Measurements from ENCODE around the gene IFT122.
A peak's percentile ranks its signal among the peaks of the same experiment; 100 is the strongest.

Gene IFT122

DNA sequence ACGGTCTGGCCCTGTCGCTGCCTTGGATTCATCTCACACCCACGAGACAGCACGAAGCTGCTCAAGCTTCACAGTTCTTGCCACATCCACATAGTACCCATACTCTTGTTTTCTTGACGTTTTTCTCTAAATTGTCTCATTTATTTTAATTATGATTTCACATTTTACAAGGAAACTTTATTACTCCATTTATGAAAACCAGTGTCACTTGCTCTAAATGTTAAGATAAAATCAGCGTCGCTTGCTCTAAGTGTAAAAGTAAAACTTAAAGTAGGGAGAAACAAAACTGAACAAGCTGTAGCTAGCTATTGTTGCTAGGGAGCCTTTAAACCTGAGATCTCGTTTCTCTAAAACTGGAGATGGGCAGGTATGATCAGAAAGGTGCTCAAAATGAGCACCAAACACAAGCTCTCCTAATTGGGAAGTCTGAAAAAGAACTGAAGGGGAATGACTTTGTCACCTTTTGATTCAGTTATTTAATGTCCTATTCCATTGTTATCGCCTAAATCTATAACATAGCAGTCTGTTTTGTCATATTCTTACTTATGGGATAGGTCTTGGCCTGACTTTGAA is 680 bp downstream of the IFT122 start:
- DNase-seq = no peak

DNA sequence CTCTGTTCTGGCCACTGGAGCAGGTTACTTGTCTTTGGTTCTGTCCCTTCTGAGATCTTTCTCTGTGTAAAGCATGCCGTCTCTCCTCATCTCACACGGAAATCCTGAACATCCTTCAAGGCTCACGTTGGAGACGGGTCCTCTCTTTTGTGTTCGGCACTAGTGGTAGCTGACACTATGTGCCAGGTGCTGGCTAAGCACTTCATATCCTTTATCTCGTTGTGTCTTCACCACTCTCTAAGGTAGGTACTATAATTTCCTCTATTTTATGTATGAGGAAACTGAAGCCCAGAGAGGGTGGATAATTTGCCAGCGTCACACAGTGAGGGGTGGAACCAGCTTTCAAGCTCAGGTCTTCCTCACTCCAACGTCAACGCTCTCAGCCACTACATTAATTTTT is 1.2 kb downstream of the IFT122 start:
- DNase-seq = peak; percentile 34

DNA sequence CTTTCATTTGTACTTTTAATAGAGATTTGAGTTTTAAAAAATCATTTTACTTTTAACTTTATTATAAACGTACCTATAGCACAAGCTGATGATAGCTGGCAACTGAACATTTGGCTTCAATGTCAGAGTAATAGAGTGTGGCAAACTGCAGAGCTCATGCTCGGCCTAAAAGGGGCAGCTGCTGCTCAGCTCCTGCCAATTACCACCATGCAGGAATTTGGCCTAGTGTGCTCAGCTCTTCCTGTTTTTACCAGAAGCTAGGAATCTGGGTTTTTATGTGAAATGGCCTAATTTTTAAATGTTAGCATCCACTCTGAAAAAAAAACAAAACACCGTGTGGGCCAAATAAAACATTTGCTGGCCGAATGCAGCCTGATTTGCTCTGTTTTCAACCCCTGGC is 1.8 kb downstream of the IFT122 start:
- DNase-seq = no peak

DNA sequence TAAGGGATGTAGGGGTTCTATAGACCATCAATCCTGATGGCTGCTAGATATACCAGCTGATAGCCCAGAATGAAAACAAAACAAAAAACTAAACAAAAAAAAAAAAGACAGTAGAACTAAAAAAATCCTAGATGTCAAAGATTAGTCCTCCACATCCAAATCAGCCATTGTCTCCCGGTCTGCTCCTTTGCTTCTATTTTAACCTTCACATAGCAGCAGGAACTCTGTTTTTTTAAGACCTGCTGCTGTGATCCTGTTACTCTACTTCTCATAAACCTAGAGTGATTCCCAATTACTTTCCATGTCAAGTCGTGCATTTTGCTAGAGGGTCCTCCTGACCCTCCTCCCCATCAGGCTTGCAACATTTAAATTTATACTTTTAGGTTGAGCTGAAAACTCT is 2.5 kb downstream of the IFT122 start:
- DNase-seq = no peak

DNA sequence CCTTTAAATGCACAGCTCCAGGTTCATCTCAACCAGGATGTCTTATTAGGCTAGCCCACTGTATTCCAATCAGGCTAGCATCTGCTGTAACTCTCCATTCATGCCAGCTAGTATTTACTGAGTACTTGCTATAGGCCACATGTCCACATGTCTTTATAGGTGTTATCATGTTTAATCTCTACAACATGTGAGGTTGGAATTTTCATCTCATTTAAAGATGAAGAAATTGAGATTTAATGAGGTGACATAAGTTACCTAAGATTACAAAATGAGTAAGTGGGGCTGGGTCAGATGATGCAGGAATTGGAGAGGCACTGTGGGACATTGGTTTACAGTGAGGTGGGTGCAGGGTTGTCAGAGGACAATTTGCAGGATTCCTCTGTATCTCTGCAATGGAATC is 2.9 kb downstream of the IFT122 start:
- no peak for DNase-seq

DNA sequence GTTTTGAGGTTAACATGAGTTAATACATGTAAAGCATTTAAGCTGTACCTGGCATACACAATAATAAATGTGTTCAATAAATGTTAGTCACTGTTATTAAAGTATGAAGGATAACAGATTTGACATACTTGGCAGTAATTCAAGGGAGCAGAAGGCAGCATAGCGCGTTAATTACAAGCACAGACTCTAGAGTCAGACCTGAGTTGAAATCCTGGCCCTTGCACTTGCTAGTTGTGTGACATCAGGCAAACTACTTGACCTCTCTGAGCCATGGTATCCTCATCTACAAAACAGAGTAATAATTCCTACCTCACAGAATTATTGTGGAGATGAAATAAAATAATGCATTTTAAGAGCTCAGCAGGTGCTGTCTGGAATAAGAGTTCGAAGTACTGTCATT is 5.4 kb downstream of the IFT122 start:
- no peak for DNase-seq

DNA sequence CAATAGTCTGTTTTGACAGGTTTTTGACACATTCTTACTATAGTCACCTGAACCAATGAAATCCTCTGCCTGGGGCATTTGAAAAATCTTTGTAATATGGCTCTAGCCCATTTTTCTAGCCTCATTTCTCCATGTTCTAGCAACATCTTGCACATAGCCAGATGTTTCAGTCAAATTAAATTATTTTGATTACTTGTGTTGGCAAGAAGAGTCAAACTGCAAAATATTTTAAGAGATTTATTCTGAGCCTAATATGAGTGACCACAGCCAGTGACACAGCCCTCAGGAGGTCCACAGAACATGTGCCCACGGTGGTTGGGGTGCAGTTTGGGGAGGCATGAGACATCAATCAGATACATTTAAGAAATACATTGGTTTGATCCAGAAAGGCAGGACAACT is 6.9 kb downstream of the IFT122 start:
- DNase-seq = no peak

DNA sequence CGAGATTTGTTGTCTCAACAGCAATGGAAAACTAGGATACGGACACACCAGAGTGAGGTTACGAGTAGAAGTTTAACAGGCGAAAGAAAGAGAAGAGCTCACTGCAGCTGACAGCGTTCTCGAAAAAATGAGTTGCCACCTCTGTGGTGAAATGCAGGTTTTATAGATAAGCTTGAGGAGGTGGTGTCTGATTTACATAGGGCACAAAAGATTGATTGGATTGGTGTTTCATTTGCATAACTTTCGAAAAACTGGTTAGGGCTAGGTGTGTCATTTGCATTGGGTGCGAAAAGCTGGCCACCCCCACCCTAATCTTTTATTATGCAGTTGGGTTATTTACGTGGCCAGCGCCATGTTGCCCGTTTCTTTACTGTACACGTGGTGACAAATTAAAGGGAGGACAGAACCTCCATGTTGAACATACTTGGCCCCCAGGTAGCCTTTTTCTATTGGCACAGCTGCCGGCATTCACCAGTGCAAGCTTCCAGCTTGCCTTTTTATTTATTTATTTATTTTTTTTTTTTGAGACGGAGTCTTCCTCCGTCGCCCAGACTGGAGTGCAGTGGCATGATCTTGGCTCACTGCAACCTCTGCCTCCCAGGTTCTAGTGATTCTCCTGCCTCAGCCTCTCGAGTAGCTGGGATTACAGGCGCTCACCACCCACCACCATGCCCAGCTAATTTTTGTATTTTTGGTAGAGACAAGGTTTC is 8.3 kb downstream of the IFT122 start:
- no peak for DNase-seq

DNA sequence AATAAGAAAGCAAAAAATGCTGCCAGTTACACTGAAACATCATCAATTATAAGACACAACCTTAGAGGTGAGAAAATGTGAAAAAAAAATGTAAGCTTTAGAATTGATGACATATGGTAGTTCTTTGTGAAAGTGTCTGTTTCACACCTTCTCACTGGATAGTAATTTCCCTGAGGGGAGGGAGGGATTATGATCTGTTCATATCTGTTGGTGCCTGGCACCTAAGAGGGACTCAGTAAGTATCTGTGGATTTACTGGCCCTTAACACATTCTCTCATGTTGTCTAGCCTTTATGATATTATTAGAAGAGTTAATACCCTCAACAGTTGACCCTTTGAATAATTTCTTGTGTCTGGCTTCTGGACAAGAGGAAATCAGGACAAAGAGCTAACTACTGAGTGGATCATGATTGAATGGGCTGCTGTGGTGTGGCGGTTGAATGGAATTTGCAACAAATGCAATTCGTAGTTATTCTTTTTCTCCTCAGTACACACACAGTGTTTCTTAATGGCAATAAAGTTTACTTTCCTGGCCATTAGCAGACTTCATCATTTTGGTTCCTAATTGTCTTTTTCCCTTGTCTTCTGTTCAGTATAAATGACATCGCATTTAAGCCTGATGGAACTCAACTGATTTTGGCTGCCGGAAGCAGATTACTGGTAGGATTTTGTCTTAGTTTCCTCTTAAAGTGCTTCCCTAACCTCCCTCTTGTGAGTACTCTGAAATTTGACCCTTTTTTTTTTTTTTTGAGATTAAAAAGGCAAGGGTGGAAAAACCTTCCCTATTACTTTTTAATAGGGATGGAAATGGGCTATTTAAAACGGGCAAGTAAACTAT is 9.5 kb downstream of the IFT122 start:
- no peak for DNase-seq

DNA sequence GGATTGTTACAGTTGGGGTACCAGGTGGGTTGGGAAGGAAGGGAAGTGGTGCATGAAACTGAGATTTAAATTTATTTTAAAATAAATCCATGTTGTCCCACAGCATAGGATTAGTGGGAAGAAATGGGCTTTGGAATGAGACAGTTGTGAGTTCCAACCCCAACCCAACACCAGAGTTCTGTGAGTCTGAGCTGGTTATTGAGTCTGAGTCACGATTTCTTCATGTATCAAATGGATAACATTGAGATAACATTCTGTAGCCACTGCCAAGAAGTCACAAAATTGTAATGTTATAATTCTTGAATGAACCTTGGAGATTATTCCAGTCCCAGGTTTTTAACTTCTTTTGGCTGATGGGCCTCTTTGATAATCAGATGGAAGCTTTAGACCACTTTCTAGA is 13.7 kb downstream of the IFT122 start:
- no peak for DNase-seq

DNA sequence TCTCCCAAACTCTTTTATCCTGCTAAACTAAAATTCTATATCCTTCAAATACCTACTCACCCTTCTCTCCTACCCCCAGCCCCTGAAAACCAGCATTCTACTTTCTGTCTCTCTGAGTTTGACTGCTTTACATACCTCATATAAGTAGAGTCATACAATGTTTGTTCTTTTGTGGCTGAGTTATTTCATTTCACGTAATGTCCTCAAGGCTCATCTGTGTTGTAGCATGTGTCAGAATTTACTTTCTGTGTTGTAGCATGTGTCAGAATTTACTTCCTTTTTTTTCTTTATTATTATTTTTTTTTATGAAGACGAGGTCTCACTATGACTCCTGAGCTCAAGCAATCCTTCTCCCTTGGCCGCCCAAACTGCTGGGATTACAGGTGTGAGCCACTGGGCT is 20.1 kb downstream of the IFT122 start:
- no peak for DNase-seq

DNA sequence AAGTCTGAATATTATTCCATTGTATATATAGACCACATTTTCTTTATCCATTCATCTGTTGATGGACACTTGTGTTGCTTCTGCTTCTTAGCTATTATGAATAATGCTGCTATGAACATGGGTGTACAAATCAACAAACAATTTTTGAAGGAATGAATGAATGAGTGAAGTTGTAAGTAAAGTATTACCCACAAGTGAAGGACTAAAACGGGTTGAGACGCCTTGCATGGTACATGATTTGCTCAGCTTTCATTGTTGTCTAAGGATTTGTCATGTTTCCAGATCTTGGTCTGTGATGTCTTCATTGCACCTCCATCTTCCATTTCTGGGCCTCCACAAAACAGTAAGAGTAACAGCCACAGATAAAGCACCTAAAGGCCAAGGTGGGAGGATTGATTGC is 20.5 kb downstream of the IFT122 start:
- DNase-seq = no peak

DNA sequence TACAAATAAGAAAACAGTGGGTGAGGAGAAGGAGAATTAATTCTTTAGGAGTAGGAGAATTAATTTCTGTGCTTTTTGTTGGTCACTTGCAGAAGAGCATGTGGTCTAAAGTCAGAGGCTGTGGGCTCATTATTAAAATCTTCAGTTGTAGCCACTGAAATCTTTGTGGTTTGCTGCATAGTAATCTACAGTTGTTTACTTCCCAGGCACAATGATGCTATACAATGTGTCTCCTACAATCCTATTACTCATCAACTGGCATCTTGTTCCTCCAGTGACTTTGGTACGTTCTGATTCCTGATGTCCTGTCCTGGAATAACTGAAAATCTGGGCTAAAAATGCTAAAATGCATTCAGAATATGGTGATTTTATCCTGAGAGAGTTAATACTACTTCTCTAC is 21.0 kb downstream of the IFT122 start:
- DNase-seq = no peak

DNA sequence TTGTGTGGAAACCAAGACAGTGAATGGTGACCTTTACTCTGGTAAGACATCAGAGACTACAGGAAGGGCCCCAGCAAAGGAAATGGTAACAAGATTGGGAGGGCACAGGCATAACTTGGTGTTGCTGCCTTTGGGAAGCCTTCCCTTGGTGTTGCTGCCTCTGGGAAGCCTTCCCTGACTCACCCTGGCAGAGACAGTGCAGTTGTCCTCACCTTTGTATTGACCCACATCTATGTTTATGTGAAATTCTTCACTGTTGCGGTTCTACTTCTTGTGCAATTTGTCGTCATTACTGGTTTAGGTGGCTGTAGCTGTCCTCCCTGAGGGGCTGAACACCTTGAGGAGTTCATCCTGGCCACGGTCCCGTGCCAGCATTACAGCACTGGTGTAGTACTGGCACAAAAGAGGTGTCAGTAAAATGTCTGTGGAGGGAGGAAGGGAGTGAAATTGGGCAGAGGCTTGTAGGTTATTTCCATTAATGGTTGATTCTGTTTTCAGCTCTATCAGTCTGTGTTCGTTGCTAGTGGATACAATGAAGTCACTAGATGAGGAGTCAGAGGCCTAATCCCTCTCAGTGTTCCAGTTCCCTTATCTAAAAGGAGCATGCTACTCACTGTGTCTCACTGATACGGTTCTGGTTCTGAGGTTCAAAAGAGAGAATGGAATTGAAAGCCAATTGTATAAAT is 21.6 kb downstream of the IFT122 start:
- no peak for DNase-seq

DNA sequence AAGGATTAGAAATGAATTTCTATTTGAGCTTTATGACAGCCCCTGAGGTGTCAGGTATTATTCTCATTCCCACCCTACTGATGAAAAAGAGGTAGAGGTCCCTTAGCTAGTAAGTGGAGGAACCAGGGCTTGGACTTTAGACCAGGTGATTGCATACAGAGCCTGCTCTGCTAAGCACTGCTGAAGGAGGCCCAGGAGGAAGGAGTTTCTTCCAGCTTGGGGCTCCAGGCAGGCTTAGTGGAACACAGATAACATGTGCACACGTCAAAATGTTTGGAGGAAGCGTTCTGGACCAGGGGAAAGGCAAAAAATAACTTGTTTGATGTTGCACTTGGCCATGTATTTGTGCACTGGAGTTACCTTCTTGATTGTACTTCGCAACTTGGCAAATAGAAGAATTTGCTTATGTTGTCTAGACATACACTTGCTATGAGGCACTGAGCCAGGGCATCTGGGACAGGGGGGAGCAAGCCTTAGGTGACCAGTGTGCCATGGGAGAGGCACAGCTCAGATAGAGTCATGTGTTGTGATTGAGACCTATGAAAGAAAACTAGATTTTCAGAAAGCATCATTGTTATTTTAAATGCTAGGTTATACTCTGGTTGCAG is 22.4 kb downstream of the IFT122 start:
- DNase-seq = no peak

DNA sequence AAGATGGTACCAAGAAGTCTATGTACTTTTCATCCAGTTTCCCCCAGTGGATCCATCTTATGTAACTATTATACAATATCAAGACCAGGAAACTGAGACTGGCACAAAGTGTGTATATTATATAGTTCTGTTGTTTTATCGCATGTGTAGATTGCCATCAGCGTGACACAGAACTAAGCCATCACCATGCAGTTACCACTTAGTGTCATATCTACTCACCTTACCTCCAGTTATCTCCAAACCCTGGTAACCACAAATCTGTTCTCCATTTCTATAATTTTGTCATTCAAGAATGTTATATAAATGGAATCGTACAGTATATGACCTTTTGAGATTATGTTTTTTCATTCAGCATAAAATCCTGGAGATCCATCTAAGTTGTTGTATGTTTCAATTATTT is 23.1 kb downstream of the IFT122 start:
- no peak for DNase-seq

DNA sequence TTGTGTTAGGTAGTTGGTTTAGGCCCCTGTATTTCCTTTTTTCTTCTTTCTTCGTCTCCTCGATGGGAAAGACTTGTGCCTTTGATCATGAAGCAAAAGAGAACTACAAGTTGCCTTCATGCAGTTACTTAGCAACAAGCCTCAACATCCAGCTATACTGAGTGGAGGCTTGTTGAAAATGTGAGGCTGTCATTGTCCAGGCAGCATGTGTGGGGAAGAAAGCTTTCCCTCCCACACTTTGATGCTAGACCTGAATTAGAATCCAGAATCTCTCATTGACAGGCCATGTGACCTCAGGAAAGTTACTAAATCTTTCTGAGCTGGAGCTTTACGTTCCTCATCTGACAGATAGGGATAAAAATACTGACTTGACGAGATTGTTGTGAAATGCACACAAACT is 23.7 kb downstream of the IFT122 start:
- DNase-seq = no peak

DNA sequence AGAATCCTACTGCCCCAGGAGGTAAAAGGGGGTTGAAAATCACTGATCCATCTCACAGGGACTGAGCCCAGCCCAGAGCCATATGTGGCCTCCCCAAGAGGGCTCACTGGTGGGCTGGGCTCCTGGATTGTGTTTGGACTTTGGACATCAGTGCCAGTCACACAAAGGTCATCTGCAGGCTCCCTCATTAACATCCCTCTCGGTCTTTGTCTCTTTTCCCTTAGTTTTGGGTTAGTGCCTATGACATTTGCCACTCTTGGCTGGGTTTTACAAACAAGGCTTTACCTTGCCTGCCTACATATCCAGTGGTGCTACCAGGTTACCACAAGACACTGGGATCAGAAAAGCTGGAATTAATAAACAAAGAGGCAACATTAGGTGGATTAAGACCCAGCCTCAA is 27.9 kb downstream of the IFT122 start:
- DNase-seq = no peak

DNA sequence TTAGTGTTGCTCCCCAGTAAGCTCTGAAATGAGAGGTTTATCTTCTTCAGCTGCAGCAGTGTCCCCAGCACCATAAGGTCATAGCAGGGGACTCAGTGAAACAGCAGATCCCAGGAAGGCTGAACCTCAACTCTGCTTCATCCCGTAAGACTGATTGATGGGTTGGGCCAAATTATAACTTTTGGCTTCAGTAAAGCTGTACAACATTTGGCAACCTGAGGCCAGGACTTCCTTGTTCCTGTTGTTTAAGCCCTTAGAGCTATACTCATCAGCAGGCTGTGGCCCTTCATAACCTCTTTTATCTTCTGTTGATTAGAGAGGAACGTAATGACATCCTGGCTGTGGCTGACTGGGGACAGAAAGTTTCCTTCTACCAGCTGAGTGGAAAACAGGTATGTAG is 29.0 kb downstream of the IFT122 start:
- no peak for DNase-seq

DNA sequence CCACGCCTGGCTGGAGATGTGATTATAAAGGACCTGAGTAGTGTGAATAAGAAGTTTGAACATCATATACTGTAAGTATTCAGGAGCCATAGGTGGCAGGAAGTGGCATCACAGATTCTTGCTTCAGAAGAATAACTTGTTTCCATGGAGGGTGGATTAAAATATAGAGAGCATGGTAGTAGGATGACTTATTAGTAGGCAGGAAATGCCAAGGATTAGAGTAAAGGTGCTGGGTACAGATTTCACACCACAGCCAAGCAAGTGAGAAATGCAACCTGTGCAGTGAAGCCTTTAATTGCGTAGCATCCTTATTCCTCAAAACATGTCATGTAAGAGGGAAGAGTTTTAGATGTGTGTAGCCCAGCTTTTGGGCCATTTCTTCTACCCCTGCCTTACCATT is 30.8 kb downstream of the IFT122 start:
- no peak for DNase-seq

DNA sequence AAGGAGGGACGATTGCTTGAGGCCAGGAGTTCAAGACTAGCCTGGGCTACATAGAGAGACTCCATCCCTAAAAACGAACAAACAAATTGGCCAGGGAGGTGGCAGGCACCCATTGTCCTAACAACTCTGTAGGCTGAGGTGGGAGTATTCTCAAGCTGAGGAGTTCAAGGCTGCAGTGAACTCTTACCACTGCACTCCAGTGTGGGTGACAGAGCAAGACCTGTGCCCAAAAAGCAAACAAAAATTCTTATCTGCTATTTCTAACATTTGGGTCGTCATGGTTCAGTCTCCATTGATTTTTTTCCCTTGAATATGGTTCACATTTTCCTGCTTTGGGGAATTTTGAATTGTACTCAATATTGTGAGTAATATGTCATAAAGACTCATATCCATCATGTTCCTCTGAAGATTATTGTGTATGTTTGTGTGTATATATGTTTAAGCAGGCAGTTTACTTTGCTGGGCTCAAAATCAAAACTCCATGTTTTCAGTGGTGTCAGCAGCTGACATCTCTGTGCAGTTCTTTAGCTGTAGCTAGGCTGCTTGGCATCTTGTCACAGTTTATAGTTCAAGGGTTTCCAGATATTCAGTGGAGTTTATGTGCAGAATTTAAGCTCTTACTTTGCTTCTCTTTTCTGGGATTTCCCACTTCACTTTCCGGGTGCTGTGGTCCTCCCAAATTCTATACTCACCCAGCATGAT is 33.2 kb downstream of the IFT122 start:
- DNase-seq = no peak

DNA sequence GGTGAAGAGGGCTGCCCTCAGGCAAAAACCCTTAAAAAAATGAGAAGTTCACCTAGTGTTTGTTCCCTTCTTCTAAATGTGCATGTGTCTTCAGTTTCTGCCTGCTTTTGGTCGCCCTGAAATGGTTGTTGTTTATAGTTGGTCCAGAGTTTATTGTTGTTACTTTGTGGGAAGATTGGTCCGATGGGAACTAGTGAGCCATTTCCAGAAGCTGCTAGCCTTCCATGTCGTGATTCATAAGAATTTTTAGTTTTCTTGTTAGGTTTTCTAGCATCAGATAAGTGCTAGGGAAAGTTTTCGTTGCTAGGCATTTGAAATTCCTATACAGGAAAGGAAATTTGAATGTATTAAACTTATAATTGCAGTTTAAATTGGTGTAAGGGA is 33.7 kb downstream of the IFT122 start:
- DNase-seq = no peak

All from activated CD4-positive, alpha-beta T cell treated with anti-CD3 and anti-CD28 coated beads, Interleukin-10, Interleukin-2, amounts not matched to agents 100 ng/mL and 50 ng/mL, durations not matched to agents 16 hours and 8 hours (primary cell).